NCI-H2029 treated with DMSO at 0.1 percent for 48 hours (cell line): ENCODE data around the gene PREX1.

Source experiments
- DNase-seq: peaks from one replicate; lab custom pipeline; 2025; lab: John Stamatoyannopoulos, UW

The PREX1 gene

DNA sequence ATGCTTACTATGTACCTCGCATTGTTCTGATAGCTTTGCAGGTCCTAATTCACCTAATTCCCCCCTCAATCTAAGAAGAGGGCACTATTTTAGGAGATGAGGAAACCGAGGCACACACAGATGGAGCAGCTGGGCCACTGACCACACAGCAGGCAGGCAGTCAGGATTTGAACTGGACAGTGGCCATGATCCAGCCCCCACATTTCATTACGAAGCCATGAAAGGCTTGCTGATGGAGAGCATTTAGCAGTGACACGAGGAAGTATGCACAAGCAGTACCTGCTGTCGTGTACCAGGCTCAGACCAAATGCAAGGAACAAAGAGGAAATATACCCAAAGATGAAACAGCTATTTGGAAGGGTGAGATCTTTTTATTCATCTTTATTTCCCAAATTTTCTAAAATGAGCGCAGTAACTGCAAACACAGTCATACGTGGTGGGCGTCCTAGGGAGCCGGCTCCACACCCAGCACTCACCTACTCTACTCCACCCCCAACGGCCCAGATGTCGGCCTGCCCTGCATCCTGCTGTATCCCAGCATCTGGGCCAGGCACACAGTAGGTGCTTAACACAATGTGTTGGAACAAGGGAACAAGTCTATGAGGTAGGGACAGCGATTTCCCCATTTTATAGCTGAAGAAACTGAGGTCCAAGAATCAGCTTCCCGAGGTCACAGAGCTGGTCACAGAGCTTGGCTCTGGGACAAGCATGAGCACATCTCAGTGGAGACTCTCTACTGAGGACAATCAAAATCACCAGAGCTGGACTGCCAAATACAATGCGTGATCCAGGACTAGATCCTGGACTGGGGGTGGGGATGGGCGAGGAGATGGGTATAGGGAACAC is 15.0 kb downstream of the PREX1 start:
- DNase-seq = no peak

DNA sequence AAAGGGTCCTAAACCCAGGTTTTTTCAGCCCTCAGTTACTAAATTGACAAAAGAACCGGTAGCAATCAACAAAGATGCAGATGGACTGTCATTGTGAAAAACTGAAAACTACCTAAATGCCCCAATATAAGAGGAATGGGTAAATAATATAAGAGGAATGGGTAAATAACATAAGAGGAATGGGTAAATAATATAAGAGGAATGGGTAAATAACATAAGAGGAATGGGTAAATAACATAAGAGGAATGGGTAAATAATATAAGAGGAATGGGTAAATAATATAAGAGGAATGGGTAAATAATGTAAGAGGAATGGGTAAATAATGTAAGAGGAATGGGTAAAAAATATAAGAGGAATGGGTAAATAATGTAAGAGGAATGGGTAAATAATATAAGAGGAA is 15.7 kb downstream of the PREX1 start:
- DNase-seq = peak; percentile 65

DNA sequence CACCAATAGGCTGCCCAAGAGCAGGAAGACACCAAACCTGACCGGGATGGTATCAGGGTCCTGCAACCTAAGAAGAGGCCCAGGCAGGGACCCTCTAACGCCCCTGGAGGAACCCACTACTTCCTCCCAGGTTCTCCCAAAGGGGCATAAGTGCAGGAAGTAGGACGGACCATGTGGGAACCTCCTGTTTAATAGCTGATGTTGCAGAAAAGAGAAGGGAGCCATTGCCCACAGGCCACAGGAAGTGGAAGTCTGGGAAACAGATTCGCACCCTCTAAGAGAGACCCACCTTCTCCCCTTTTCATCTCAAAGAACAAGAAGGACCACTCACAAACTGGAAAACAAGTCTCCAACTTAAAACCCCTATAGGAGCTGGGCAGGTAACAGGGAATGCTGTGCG is 18.1 kb downstream of the PREX1 start:
- DNase-seq = no peak

DNA sequence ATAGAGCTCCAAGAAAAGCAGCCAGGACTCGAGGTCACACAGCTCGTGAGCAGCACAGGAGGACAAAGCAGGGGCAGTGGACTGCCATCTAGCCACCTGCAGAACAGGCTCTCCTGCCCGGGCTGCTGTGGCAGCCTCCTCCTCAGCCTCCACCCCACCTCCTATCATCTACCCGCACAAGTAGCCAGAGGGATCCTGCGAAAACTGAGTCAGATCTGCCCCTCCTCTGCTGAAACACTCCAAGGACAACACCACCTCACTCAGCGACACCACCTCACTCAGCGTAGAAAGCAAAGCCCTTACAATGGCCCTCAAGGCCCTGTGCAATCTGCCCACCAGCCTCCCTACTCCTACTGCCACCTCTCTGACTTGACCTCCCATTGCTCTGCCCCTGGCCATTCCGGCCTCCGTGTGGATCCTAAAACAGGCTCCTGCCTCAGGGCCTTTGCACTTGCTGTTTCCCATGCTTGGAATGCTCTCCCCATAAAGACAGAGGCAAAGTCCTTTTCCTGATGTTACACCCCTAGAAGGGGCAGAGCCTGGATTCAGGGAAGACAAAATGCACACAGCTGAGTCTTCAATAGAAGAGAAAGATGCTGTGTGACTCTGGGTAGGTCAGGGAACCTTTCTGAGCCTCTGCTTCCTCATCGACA is 19.3 kb downstream of the PREX1 start:
- DNase-seq = no peak

DNA sequence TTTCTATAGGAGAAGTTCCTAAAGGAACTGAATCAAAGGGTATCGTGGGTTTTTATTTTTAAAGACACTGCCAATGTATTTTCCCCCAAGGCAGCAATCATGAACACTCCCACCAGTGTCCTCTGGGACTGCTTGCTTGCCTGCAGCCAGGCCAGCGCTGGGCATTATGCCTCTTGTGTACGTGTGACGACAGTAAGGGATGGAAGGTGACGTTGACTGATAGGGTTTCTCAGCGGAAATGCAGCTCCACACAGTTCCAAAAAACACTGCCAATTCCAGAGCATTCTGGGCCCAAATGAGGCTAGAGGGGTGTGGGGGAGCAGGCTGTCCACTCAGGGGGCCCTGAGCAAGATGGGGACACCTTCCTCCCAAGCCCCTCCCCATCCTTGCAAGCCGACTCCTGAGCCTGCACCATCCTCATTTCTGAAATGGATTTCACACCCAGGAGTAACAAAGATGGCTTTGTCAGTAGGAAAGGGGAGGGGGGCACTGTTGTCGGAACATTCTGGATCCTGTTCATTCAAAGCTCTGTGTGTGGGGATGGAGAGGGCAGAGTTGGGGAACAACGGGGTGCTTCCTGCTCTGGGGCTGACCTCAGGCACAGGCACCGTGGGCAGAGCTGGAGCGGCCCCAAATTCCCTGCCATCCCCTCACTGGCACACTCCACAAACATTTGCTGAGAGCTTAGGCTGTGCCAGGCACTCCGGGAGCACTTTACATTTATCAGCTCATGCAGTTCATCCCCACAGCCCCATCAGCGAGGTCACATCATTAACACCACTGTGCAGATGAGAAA is 20.0 kb downstream of the PREX1 start:
- no peak for DNase-seq

DNA sequence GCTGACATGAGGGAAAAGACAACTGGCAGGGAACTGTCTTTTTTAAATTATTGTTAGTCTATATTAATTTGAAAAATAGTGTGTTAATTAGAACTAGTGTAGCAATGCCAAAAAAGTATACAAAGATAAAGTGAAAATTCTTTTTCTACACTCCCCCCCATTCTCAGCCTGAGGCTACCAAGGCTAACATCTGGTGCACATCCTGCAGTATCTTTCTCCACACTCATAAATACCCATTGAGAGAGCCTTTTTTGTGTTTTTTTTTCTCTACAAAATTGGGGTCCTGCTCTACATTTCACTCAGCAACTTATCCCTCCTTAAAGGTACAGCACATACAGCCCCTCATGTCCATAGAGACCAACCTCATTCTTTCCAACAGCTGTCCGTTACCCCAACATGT is 20.7 kb downstream of the PREX1 start:
- no peak for DNase-seq

DNA sequence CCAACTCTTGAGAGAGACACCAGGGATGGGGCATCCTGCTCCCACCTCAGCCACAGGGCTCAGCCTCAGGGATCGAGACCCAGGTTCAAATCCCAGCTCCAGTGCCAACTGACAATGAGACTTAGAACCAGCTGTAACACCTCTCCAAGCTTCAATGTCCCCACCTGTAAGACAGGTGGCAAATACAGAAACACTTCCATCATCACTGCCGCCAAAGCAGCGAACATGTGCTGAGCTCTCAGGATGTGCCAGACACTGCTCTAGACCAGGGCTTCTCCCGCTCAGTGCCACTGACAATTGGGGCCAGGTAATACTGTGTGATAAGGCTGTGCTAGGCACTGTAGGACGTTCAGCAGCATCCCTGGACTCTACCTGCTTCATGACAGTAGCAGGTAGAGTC is 22.1 kb downstream of the PREX1 start:
- no peak for DNase-seq

DNA sequence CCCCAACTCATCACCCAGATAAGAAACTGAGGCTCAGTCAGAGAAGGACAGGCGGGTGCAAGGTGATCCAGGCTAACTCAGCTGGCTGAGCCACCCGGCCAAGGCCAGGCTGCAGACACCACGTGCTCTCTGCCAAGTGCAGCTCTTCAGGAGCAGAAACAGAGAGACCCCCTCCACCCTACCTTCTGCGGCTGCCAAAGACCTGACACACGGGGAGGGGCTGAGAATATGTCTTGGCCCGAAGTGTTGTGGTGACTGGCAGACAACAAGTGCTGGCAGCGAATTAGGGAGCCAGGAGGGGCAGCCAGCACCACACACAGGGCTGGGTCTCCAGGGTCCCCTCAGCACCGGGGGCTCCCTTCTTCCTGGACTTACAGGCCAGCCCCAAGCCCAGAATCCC is 22.5 kb downstream of the PREX1 start:
- DNase-seq = no peak

DNA sequence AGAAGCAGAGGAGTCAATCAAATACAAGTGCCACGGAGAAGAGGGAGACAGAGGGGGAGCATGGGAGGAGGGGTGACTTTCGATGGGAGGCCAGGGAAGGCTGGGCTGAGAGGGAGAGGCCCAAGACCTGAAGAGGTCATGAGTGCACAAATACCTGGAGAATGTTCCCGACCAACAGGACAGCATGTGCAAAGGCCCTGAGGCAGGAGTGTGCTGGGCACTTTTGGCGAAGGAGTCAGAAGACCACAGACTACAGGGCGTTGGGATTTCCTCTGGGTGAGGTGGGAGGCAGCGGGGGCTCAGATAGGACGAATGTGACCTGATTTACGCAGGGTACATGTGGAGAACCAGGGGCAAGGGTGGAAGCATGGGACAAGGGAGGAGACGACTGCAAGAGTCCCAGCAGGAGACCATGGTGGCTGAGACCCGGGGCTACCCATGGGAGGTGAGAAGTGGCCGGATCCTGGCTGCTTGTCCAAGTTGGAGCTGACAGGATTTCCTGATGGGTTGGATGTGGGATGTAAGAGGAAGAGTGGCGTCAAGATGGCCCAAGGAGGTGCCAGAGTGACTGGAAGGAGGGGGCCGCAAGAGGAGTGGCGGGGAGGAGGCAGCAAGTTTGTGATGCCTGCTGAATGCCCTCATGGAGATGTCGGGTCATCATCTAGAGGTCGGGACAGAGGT is 23.4 kb downstream of the PREX1 start:
- DNase-seq = no peak

DNA sequence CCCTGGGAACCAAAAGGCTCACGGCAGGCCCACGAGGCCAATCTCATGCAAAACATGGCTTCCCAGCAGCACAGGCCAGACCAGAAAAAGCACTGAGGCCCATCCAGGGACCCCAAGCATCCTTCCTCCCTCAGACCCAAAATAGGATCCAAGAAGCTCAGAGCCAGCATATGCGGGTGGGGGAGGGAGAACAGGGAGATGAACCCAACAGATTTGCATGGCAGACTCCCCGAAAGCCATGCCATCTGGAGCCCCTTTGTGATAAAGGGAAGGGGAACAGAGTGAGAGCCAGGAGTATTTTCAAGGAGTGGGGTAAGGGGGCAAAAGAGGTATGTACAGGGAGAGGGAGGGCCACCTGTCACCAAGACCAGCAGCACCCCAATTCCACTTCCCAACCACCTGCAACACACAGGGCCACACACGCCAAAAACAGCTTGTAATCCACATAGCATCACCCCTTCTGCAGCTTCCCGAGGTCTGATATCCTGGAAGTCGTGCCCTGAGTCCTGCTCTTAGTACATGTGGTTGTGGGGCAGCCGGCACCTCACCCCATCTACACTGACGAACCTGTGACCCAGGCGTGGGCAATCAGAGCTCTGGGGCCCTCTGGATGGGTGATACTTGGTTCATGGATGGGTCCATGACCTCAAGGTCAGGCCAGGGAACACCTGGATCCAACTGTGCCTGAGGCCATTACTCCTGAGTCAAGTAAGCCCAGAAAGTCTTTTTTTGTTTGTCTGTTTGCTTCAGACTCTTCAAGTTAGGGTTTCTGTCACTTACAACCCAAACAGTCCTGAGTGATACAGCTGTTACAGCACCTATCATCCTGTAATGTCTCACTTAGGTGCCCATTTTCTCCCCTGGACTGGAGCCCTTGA is 24.4 kb downstream of the PREX1 start:
- no peak for DNase-seq

DNA sequence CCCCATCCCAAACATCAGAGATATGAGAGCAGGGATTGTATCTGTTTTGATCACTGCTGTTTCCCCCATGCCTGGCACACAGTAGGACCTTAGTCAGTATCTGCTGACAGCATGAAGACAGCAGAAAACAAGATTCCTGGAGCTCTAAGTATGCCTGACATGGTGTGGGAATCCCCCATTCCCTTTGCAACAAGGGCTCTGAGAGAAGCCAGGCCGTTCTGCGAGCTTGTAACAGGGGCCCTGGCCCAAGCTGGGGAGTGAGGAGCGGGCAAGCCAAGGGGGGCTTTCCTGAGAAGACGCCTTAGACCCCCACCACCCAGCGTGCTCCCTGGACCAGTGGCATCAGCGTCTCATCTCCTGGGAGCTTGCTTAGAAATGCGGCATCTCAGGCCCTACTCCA is 25.2 kb downstream of the PREX1 start:
- no peak for DNase-seq

DNA sequence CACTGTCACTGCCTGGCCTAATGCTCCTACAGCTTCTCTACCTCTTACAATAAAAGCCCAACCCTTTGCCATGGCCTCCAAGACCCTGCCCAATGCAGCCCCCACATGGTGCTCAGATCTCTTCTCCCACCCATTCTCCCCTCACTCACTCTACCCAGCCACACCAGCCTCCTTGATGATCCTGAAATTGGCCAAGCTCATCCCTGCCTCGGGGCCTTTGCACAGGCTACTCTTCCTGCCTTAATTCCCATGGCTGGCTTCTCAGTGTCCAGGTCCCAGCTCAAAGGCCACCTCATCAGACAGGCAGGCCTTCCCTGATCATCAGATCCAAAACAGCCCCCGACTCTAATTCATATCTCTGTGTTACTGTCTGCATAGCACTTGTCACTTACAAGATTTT is 25.6 kb downstream of the PREX1 start:
- DNase-seq = no peak

DNA sequence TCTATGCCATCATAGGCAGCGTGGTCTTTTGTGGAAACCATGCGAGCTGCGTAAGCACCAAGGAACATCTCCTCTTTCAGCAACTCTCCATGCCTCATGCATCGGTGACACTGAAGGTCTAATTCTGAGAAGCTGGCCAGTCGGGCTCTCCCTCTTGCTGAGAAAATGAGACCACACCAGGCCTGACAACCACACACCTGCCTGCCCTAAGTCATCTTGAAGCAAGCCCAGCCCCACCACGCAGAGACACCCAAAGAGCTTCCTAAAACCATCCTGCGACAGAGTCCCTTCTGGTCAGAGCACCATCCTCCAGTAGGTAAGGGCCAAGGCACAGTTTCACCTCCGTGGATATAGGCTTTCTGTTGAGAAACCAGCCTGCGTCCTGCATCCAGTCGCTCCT is 26.6 kb downstream of the PREX1 start:
- DNase-seq = no peak

DNA sequence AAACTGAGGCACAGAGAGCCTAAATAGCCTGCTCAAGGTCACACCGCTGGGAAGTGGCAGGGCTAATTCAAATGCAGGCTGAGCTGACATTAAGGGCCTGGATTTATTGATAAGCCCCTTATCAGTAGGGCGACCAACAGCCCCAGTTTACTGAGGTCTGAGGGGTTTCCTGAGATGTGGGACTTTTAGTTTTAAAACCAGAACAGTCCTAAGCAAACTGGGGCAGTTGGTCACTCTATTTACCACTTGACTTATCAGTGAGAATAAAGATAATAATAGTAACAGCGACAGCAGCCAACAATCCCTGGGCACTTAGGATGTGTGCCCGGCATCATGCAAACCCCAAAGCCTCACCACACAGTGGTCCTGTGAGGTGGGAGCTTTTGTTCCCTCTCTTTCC is 27.6 kb downstream of the PREX1 start:
- DNase-seq = no peak

DNA sequence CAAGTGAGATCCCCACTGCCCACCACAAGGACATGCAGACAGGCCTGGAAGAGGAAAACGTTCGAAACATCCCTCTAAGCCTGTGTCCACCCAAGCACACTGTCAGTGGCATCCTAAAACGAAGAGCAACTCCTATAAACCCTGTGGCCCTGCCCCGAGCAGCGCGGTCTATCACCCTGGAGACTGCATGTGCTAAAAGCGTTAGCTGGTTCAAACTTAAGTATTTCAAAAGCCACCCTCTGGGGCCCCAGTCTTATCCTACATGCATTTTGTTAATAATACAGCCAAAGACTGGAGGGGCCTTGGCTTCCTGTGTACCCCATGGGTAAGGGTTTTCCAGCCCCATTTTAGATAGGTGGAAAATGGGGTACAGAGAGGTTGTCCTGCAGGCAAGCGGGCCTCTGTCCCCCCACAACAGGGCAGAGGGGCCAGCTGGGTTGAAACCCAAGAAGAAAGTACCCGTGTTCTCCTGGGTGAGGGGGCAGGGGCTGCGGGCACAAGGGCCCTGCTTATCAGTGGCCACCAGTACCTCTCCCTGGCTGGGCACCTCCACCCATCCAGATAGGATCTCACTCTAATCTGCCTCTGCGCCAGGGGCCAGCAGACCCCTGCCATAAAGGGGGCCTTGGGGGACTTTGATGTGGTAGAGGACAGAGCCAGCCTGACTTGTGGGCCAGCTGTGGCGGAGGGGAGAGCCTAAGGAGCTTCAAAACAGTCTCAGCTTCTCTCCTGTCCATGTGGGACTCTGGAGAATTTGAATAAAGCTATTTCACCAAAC is 28.3 kb downstream of the PREX1 start:
- DNase-seq = no peak

DNA sequence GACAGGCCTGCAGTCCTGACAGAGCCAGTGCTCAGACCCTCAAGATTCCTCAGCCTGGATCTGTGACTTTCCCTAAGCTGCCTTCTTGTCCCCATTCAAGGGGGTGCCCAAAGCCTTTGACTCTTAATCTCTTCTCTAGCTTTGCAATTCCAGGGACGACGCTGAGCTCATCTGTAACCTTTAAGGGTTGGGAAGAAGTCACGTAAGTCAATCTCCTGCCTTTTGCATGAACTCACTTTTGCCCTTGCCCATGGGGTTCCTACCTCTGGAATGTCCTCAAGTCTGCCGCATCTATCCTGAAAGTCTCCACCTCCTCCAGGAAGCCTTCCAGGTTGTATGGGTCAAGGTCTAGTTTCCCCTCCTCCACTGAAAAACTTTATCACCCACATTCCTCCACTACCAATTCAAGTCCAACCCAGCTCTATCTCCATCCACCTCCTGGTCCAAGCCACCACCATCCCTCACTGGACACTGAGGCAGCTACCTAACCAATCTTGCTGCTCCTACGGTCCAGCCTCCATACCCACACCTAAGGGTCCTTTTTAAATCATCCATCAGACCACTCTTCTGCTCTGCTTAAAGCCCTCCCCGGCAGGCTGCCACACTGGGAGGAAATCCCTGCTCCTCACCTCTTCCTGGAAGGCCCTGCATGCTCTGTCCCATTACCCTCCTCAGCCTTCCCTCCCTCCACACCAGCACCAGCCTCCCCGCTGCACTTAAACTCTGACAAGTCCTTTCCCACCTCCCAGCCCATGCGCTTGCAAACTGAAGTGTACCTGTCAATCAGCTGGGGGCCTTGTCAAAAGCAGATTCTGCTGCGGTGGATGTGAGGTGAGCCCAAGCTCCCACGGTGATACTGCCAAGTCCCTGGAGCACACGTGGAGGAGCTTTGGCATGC is 29.7 kb downstream of the PREX1 start:
- DNase-seq = no peak

DNA sequence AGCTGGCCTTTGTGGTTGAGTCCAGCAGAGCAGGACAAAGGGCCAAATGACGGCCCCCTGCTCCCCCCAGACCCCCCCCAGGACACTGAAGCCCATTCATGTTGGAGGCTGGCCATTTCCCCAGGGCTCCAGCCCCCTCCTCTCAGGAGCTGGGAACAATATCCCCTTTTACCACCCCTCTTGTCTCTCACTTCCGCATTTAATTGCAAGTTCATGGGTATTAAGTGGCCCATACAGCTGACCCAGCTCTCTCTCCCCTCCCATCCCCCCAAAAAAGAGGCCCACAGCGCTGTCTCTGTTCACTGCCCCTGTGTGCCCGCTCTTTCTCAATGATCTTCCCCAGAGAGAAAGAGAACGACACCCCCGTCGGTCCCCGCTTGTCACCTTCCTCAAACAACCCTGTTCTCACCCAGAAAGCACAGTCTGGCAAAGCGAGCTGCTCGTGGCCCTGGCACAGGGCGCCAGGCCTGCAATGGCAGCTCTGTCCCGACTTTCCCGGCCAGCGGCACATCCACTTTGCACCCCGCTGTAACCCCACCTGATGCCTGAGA is 30.4 kb downstream of the PREX1 start:
- no peak for DNase-seq

DNA sequence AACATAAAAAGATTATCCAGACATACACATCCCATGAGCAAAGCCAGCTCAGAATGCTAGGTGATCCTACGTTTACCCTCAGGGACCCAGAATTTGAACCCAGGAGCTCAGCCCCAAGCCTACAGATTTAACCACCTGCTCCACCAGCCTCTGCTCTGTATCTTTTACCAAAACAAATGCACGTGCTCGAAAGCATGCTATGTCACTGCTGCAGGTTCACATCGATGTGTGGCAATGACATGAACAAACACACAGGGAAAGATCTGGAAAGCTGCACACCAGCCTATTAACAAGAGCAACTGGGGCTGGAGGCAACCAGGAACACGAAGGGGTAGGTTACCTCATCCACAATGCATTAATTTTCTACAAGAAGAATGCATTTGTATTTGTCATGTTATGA is 32.1 kb downstream of the PREX1 start:
- no peak for DNase-seq

DNA sequence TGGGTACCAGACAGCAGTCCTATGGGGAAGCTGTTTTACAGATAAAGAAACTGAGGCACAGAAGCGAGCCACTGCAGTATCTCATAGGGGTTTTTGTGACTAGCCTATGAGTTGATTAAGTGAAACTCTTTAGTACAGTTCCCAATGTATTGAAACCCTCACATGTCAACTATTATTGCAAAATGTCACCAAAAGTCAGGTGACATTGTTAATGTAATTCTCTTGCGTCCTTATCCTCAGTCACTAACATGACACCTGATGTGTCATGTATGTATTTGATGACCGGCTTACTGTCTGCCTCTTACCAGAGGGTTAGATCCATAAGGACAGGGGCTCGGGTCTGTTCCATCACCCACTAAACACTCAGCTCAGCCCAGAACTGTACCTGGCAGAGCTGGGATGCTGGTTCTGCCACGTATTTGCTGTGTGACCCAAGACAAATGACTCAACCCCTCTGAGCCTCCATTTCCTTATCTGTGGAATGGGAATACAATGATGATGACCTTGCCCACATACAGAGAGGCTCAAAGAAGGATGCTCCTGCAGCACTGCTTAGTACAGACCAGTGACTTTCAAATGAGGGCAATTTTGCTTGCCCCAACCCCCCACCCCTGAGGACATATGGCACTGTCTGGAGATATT is 32.9 kb downstream of the PREX1 start:
- DNase-seq = no peak
